GM21515 (cell line): ENCODE data around the gene DVL2.
"Not testable (repeated sequence)": the region's sequence is repeated elsewhere in the genome, so short reads cannot be mapped to it uniquely, and the experiment has no call there.

Experiments
- ATAC-seq: cut with Tn5 transposase; IDR thresholded peaks from one replicate; pipeline ENCODE4 v1.9.1; 2021; ENCODE audit not compliant: unreplicated experiment

DVL2 gene

GRCh38 chr17:7204336-7204735 lies 30.0 kb downstream of the DVL2 start:
- no peak for ATAC-seq

GRCh38 chr17:7203391-7203790 lies 30.9 kb downstream of the DVL2 start:
- no peak for ATAC-seq

GRCh38 chr17:7196651-7197401 lies 37.5 kb downstream of the DVL2 start:
- ATAC-seq, result no peak

- ATAC-seq, result no peak
Measured at GRCh38 chr17:7195971-7196370, 38.3 kb downstream of the DVL2 start.

GRCh38 chr17:7192271-7192937 lies 41.9 kb downstream of the DVL2 start:
- ATAC-seq, result no peak

- ATAC-seq, result no peak
Measured at GRCh38 chr17:7191571-7192270, 42.6 kb downstream of the DVL2 start.

GRCh38 chr17:7191069-7191468 lies 43.2 kb downstream of the DVL2 start:
- no peak for ATAC-seq

GRCh38 chr17:7190276-7190917 lies 43.9 kb downstream of the DVL2 start:
- no peak for ATAC-seq

GRCh38 chr17:7186241-7186640 lies 48.1 kb downstream of the DVL2 start:
- no peak for ATAC-seq

GRCh38 chr17:7184647-7185046 lies 49.7 kb downstream of the DVL2 start:
- no peak for ATAC-seq

- ATAC-seq, result no peak
Measured at GRCh38 chr17:7184091-7184488, 50.2 kb downstream of the DVL2 start.

GRCh38 chr17:7183433-7184090 lies 50.8 kb downstream of the DVL2 start:
- ATAC-seq, result no peak

GRCh38 chr17:7182101-7182500 lies 52.2 kb downstream of the DVL2 start:
- ATAC-seq, result not testable (repeated sequence)

- ATAC-seq, result no peak
Measured at GRCh38 chr17:7179317-7180254, 54.7 kb downstream of the DVL2 start, which contains the start of gene ASGR1. TSS of gene ASGR1 (minus strand) at chr17:7179370. CDS start at chr17:7178563, 807 bp downstream.

GRCh38 chr17:7178973-7179316 lies 55.4 kb downstream of the DVL2 start:
- no peak for ATAC-seq

GRCh38 chr17:7177954-7178477 lies 56.3 kb downstream of the DVL2 start:
- no peak for ATAC-seq

- ATAC-seq, result no peak
Measured at GRCh38 chr17:7177191-7177953, 56.9 kb downstream of the DVL2 start.

GRCh38 chr17:7176841-7177190 lies 57.5 kb downstream of the DVL2 start:
- no peak for ATAC-seq
